Measurements from ENCODE around the gene BMPR1A.
"Not testable (repeated sequence)": the region's sequence is repeated elsewhere in the genome, so short reads cannot be mapped to it uniquely, and the experiment has no call there.

The BMPR1A gene

DNA sequence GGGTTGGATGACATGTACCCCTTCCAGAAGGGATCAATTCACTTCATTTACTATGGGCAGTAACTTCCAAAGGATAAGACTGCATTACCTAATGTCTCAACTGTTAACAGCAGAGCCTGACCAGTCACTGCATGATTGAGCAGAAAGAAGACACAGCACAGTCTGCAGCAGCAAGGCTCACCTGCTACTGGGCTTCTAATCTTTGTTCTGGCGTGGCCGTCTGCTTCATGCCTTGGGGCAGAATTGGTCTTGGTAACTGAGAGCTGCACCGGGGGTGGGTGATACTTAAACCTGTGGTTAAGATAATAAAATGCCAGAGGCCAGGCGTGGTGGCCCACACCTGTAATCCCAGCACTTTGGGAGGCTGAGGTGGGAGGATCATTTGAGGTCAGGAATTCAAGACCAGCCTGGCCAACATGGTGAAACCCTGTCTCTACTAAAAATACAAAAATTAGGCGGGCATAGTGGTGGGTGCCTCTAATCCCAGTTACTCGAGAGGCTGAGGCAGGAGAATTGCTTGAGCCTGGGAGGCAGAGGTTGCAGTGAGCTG lies 177.8 kb downstream of the BMPR1A start:
- H3K4me3 ChIP-seq (ENCODE audit: low read length); H3K9me3 ChIP-seq (ENCODE audit: control insufficient read depth, insufficient read depth, low read length); H3K27me3 ChIP-seq (ENCODE audit: control insufficient read depth, insufficient read depth, low read length); H3K36me3 ChIP-seq (ENCODE audit: control insufficient read depth, insufficient read depth, low read length); H3K27ac ChIP-seq (ENCODE audit: low read length); H3K4me1 ChIP-seq (ENCODE audit: control insufficient read depth, insufficient read depth, low read length); DNase-seq (ENCODE audit: low read depth, low spot score): not testable (repeated sequence)
- whole genome bisulfite sequencing (ENCODE audit: insufficient coverage, insufficient read length): no CpG with 5 or more reads among the region's 6 CpGs

DNA sequence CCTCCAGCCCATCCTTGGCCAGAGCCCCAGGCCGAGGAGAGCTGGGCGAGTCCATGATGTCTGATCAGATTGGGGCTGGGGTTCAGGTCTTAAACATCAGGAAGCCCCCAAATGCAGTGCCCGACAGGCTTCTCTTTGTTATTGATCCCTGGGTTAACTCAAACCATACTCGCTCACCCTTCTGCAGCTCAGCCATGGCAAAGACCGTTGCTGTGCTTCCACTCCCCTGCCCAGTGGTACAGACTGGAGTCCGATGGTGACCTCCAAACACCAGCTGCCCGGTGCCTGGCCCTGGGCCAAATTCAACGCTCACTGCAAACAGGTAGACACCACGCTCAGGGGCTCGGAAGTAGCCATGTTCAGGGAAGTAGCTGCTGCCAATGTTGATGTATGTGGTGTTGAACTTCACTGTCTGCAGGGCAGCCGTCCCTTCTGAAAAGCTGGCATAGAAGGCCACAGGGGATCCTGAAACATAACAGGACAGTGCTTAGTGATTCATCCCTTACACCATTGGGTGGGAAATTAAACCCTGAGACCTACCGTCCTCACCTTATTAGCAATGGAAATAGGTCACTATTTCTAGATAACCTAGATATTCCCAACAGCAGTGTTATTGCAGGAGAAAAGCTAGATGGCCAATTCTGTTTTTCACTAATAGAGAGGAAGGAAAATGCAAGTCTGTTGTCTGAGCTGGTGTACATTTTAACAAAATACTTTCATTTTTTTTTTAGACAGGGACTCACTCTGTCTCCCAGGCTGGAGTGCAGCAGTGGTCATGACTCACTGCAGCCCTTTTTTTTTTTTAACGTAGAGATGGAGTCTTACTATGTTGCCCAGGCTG lies 180.5 kb downstream of the BMPR1A start:
- H3K27me3 ChIP-seq (ENCODE audit: control insufficient read depth, insufficient read depth, low read length): no peaks in the 10 kb centered on the region
- no peak overlapping the region for H3K27ac ChIP-seq (ENCODE audit: low read length)
- H3K9me3 ChIP-seq (ENCODE audit: control insufficient read depth, insufficient read depth, low read length): no peaks in the 10 kb centered on the region
- H3K4me3 ChIP-seq (ENCODE audit: low read length): no peak overlapping the region
- peaks cover 1% of the 10 kb centered on the region; the same call in 1 of the 2 replicates for H3K4me1 ChIP-seq (ENCODE audit: control insufficient read depth, insufficient read depth, low read length)
- DNase-seq (ENCODE audit: low read depth, low spot score): no peak
- WGBS (ENCODE audit: insufficient coverage, insufficient read length): no CpG with 5 or more reads among the region's 13 CpGs
- no peaks in the 10 kb centered on the region for H3K36me3 ChIP-seq (ENCODE audit: control insufficient read depth, insufficient read depth, low read length)

DNA sequence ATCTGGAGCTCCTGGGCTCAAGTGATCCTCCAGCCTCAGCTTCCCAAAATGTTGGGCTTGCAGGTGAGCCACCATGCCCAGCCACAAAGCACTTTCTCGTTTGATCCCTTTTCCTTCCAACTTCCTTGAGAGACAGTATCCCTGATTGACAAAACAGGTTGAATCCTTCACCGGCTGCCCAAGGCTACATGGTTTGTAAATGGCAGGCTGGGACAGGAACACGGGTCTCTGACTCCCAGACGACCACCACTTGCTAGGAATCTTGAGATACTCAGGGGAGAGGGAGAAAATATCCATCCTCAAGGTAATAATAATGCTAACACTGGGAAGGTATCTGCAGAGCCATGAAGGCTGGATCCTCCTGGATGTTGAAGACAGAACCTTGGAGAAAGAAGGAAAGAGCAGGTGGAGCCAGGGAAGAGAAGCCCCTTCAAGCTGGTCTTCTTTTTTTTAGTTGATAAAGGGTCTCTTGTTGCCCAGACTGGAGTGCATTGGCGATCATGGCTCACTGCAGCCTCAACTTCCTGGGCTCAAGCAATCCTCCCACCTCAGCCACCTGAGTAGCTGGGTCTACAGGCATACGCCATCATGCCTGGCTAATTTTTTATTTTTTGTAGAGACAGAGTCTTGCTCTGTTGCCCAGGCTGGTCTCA lies 181.2 kb downstream of the BMPR1A start:
- Histone ChIP-seq H3K4me3 (ENCODE audit: low read length) (no peak overlapping the region), H3K4me1 (ENCODE audit: control insufficient read depth, insufficient read depth, low read length) (peaks cover 1% of the 10 kb centered on the region; the same call in 1 of the 2 replicates), H3K9me3 (ENCODE audit: control insufficient read depth, insufficient read depth, low read length) (no peaks in the 10 kb centered on the region), H3K27ac (ENCODE audit: low read length) (no peak overlapping the region), H3K36me3 (ENCODE audit: control insufficient read depth, insufficient read depth, low read length) (no peaks in the 10 kb centered on the region), H3K27me3 (ENCODE audit: control insufficient read depth, insufficient read depth, low read length) (no peaks in the 10 kb centered on the region)
- WGBS (ENCODE audit: insufficient coverage, insufficient read length): no CpG with 5 or more reads among the region's 6 CpGs
- DNase-seq (ENCODE audit: low read depth, low spot score): no peak

DNA sequence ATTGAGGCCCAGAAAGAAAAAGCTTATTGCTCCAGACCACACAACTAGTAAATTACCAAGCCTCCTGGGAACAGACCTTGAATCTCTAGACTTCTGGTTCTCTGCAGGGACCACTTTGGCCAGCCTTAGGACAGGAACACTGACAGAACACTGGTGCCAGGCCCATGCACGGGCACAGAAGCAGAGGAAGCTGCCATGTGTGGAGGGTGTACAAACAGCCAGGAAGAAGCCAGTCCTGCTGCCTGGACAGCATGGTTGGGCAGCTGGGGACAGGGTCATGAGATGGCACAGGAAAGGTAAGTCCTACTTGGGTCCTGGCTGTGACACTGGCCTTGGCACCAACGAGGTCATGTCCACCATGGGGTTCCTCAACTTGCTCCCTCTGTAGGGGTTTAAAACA lies 181.8 kb downstream of the BMPR1A start:
- Histone ChIP-seq H3K4me1 (ENCODE audit: control insufficient read depth, insufficient read depth, low read length) (peaks cover 1% of the 10 kb centered on the region; the same call in 1 of the 2 replicates), H3K4me3 (ENCODE audit: low read length) (no peak overlapping the region), H3K9me3 (ENCODE audit: control insufficient read depth, insufficient read depth, low read length) (no peaks in the 10 kb centered on the region), H3K27me3 (ENCODE audit: control insufficient read depth, insufficient read depth, low read length) (no peaks in the 10 kb centered on the region), H3K27ac (ENCODE audit: low read length) (no peak overlapping the region), H3K36me3 (ENCODE audit: control insufficient read depth, insufficient read depth, low read length) (no peaks in the 10 kb centered on the region)
- DNase-seq (ENCODE audit: low read depth, low spot score): no peak
- no CpG with 5 or more reads among the region's 2 CpGs for WGBS (ENCODE audit: insufficient coverage, insufficient read length)

DNA sequence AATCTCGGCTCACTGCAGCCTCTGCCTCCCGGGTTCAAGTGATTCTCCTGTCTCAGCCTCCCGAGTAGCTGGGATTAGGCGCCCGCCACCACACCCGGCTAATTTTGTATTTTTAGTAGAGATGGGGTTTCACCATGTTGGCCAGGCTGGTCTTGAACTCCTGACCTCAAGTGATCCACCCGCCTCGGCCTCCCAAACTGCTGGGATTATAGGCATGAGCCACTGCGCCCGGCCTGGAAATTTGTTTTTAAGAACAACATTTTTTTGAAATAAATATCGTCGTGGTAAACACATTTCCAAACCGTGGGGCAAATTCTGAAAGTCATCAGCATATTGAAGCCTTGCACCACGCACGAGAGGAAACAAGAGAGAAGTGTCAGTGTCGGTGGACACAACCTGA lies 183.7 kb downstream of the BMPR1A start:
- H3K4me1 ChIP-seq (ENCODE audit: control insufficient read depth, insufficient read depth, low read length); H3K4me3 ChIP-seq (ENCODE audit: low read length); H3K9me3 ChIP-seq (ENCODE audit: control insufficient read depth, insufficient read depth, low read length); H3K27ac ChIP-seq (ENCODE audit: low read length); H3K36me3 ChIP-seq (ENCODE audit: control insufficient read depth, insufficient read depth, low read length); DNase-seq (ENCODE audit: low read depth, low spot score); H3K27me3 ChIP-seq (ENCODE audit: control insufficient read depth, insufficient read depth, low read length): not testable (repeated sequence)
- no CpG with 5 or more reads among the region's 16 CpGs for WGBS (ENCODE audit: insufficient coverage, insufficient read length)

DNA sequence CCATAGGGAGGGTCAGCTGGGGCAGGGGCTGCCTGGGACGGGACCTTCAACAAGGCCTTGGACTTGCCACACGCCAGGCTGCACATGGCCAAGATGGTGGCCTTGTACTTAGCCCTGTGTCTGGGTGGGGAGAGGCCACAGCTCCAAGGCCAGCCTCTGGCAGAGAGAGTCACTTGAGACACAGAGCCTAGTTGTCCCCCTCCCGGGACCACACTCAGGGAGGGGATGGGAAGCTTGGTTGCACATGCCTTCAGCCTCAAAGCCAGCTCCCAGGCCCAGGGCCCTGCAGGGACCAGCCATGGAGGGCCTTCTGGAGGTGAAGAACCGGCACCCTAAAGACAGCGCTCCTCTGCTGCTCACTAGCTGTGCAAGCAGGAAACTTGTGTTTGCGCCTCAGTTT lies 184.3 kb downstream of the BMPR1A start:
- peaks cover 5% of the 10 kb centered on the region for H3K4me1 ChIP-seq (ENCODE audit: control insufficient read depth, insufficient read depth, low read length)
- H3K9me3 ChIP-seq (ENCODE audit: control insufficient read depth, insufficient read depth, low read length): no peaks in the 10 kb centered on the region
- H3K4me3 ChIP-seq (ENCODE audit: low read length): no peak overlapping the region
- H3K27me3 ChIP-seq (ENCODE audit: control insufficient read depth, insufficient read depth, low read length): no peaks in the 10 kb centered on the region
- no peaks in the 10 kb centered on the region for H3K36me3 ChIP-seq (ENCODE audit: control insufficient read depth, insufficient read depth, low read length)
- DNase-seq (ENCODE audit: low read depth, low spot score): no peak
- no CpG with 5 or more reads among the region's 6 CpGs for WGBS (ENCODE audit: insufficient coverage, insufficient read length)
- no peak overlapping the region for H3K27ac ChIP-seq (ENCODE audit: low read length)

DNA sequence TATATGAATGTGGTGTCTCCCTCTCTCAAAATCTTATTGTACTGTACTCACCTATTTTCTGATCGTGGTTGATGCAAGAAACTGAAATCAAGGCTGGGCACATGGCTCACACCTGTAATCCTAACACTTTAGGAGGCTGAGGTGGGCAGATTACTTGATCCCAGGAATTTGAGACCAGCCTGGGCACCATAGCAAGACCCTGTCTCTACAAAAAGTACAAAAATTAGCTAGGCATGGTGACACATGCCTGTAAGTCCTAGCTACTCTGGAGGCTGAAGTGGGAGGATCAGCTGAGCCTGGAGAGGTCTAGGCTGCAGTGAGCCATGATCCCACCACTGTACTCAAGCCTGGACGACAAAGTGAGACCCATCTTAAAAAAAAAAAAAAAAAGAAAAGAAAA lies 185.0 kb downstream of the BMPR1A start:
- no peak overlapping the region for H3K4me3 ChIP-seq (ENCODE audit: low read length)
- no peaks in the 10 kb centered on the region for H3K9me3 ChIP-seq (ENCODE audit: control insufficient read depth, insufficient read depth, low read length)
- no peak for DNase-seq (ENCODE audit: low read depth, low spot score)
- no peaks in the 10 kb centered on the region for H3K36me3 ChIP-seq (ENCODE audit: control insufficient read depth, insufficient read depth, low read length)
- H3K4me1 ChIP-seq (ENCODE audit: control insufficient read depth, insufficient read depth, low read length): peaks cover 5% of the 10 kb centered on the region
- no CpG with 5 or more reads among the region's 2 CpGs for WGBS (ENCODE audit: insufficient coverage, insufficient read length)
- no peaks in the 10 kb centered on the region for H3K27me3 ChIP-seq (ENCODE audit: control insufficient read depth, insufficient read depth, low read length)
- no peak overlapping the region for H3K27ac ChIP-seq (ENCODE audit: low read length)

DNA sequence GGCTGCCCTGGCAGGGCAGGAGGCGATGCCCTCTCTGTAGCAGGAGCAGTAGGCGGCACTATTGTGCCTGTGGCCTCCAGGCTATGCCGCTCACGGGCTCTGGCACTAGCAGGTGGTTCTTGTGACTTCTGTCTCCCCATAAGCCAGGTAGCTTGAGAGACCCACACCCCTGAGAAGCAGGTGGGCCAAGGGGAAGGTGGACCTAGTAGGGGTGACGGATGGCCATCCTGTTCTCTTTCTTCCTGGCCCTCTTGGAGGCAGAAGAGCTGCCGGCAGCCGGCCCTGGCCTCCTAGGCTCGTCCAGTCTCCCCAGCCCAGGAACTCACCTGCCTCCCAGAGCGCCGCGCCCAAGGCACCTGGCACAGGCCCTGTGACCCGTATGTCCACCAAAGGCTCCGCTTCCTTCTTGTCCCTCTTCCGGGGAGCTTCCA lies 185.6 kb downstream of the BMPR1A start:
- WGBS (ENCODE audit: insufficient coverage, insufficient read length): no CpG with 5 or more reads among the region's 14 CpGs
- H3K36me3 ChIP-seq (ENCODE audit: control insufficient read depth, insufficient read depth, low read length): no peaks in the 10 kb centered on the region
- no peaks in the 10 kb centered on the region for H3K9me3 ChIP-seq (ENCODE audit: control insufficient read depth, insufficient read depth, low read length)
- no peak for DNase-seq (ENCODE audit: low read depth, low spot score)
- no peak overlapping the region for H3K27ac ChIP-seq (ENCODE audit: low read length)
- H3K27me3 ChIP-seq (ENCODE audit: control insufficient read depth, insufficient read depth, low read length): no peaks in the 10 kb centered on the region
- H3K4me3 ChIP-seq (ENCODE audit: low read length): no peak overlapping the region
- H3K4me1 ChIP-seq (ENCODE audit: control insufficient read depth, insufficient read depth, low read length): peaks cover 5% of the 10 kb centered on the region

DNA sequence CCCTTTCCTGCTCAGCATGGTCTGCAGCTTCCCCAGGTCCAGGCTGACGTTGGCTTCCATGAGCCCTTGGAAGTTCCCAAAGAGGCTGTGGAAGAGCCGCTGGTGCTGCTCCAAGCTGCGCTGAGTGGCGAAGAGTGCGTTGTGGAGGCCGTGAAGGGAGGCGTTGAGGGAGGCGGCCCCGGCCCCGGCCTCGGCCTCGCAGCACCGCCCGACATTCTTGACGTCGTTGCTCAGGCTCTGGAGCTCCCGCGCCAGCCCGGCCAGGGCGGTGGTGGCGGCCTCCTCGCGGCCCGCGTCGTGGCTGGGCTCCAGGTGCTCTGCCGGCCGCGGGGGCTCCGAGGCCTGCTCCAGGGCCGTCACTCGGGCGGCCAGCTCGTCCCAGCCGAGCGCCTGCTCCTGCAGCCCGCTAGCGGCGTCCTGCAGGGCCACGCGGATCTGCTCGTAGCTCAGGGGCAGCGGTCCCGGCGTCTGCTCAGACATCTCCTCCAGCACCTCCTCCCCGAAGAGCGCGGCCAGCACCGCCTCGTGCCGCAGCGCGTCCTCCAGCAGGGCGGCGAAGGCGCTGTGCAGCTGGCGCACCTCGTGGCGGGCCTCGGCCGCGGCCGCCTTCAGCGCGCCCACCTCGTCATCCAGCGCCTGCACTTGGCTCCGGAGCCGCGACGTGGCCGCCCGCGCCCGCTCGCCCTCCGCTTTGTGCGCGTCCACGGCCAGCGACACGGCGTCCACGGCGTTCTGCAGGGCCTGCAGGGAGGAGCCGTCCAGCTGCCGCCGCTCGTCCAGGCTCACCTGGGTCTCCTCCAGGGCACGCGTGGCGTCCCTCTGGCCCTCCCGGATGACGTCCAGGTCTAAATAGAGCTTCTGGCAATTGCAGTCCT lies 186.3 kb downstream of the BMPR1A start:
- Histone ChIP-seq H3K4me1 (ENCODE audit: control insufficient read depth, insufficient read depth, low read length) (peaks cover 5% of the 10 kb centered on the region), H3K36me3 (ENCODE audit: control insufficient read depth, insufficient read depth, low read length) (no peaks in the 10 kb centered on the region), H3K4me3 (ENCODE audit: low read length) (no peak overlapping the region), H3K27me3 (ENCODE audit: control insufficient read depth, insufficient read depth, low read length) (no peaks in the 10 kb centered on the region), H3K9me3 (ENCODE audit: control insufficient read depth, insufficient read depth, low read length) (no peaks in the 10 kb centered on the region), H3K27ac (ENCODE audit: low read length) (no peak overlapping the region)
- WGBS (ENCODE audit: insufficient coverage, insufficient read length): no CpG with 5 or more reads among the region's 94 CpGs
- no peak for DNase-seq (ENCODE audit: low read depth, low spot score)

Data from iPS DF 6.9 (cell line).